GM21390 (cell line): ENCODE measurements around the gene MARCHF9.

Experiments
- ATAC-seq: cut with Tn5 transposase; IDR thresholded peaks from one replicate; pipeline ENCODE4 v1.9.1; 2021; ENCODE audit not compliant: unreplicated experiment

MARCHF9 gene

DNA sequence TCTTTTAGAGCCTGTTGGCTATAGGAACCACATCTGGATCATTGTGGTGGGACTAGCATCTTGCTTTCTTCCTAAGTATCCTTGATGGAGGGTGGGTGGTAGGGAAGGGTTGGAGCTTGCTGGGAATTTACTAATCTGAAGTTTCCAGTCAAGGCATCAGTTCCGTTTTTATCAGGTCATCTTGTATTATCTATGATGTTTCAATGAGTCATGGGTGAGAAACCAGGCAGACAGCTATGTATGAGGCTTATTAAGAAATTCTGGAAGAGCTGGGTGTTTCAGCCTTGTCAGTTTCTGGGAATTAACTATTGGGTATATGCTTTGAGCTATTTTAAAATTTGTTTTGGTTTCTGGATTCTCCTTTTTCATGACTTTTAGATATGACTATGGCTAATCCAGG, 39.0 kb downstream of the MARCHF9 start:
- ATAC-seq, result no peak

DNA sequence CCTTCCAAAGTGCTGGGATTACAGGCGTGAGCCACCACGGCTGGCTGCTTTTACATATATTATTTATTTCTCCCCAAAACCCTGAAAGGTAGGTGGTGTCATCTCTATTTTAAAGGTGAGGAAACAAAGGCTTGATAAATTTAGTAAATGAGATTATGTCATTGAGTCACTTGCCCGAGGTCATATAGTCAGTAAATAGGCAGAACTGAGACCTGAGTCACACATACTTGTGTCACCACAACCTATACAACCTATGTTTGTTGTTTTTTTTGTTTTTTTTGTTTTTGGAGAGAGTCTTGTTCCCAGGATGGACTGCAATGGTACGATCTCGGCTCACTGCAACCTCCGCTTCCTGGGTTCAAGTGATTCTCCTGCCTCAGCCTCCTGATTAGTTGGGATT, 40.5 kb downstream of the MARCHF9 start:
- no peak for ATAC-seq

DNA sequence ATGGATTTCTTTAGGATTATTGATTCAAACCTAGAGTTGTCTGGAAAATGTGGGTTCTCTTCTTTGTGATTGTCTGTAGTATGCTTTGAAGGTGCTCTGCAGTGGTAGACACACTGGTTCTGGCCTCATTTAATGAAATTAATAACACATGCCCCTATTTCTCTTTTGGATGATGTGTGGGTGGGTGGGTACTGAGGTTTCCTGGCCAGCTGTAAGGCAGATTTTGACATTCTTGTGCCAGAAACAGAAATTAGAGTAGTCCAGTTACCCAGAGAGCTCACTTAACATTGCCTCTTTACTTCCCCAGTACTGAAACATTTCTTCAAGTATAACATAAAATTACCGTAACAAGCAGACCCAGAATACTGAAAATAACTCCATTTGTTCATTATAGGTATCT, 42.1 kb downstream of the MARCHF9 start:
- ATAC-seq, result no peak

DNA sequence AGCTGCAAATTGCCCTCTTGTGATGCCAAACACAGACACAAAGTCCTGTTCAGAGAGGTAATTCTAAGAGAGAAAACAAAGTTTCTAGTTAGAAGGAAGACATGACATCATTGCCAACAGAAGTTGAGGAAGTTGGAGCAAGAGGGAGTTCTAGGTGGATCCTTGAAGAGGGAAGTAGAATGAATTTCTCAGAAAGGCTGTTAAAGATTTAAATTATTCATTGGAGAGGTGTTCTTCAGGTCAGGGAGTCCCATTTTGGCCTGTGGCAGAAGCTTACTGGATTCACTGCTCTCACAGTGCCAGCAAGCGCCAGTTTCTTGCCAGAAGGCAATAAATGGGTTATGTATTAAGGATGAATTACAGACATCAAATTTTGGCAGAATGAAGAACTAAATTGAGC, 43.0 kb downstream of the MARCHF9 start:
- no peak for ATAC-seq

DNA sequence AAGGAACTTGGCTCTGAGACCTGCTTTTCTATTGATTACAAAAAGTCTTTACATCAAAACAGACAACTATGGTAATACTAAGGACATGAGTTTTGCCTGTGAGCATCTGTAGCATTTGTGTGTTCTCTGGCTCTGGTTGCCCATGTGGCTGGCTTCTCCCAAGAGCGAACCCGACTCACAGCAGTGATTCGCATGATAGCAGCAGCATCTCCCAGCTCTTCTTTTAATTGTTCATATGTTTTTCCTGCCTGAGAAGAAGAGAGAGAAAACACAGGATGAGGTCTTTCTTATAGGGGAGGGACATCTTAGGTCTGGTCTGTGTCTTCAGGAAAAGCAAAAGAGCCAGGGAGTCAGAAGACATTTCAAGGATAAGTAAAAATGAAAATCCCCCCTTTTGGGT, 46.1 kb downstream of the MARCHF9 start:
- ATAC-seq, result no peak

DNA sequence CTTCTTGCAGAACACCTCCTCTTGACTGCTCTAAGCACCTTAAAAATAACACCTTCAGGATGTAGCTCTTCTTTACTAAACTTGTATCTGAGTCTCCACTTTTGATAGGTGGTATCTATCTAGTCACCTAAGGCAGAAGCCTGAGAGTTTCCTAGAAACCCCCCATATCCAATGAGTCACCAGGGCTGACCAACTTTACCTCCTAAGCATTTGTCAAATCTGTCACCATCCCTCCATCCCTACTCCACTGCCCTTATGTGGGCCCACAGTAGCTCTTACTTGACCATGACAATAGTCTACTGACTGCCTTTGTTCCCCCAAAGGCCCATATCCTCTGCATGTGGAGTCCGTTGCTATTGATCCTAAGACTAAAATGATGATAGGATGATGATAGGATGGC, 47.7 kb downstream of the MARCHF9 start:
- no peak for ATAC-seq

DNA sequence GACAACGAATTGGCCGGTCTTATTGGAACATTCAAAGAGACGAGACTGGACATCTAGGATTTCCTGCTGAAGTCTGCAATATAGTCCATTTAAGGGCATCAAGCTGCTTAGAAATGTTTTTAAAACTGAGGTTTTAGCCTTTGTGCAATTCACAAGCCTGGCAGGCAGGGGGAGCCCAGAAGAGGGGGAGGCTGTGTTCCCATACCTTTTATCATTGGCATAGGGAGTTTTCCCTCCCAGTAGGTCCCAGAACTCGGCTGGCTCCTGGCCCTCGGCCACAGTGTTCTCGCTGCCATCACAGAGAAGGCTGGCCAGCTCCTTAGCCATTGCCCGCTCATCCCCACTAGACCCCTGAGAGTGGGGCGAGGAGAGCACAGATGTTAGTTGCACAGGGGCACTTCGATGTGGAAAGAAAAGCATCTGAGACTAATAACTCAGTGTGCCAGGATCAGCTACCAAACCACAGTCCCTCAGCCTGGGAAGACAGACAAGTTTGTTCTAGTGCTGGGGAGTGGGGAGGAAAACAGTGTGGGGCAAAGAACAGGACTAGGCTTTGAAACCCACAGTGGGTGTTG, 48.5 kb downstream of the MARCHF9 start:
- no peak for ATAC-seq

DNA sequence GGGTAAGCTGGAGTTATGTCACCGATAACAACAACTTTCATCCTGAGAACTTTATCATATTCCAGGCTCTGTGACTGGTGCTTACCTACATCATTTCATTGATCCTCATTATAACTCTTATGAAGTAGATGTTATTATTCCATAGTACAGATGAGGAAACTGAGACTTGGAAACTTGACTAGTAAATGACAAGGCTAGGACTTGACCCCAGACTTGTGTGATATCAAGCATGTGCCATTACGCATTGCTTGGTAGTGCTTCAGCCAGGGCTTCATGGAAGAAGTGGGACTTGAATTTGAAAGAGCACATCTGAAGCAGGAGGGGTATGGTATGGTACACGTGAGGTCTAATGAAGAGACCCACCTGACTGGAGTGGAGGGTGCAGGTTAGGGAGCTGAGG, 51.8 kb downstream of the MARCHF9 start:
- no peak for ATAC-seq

DNA sequence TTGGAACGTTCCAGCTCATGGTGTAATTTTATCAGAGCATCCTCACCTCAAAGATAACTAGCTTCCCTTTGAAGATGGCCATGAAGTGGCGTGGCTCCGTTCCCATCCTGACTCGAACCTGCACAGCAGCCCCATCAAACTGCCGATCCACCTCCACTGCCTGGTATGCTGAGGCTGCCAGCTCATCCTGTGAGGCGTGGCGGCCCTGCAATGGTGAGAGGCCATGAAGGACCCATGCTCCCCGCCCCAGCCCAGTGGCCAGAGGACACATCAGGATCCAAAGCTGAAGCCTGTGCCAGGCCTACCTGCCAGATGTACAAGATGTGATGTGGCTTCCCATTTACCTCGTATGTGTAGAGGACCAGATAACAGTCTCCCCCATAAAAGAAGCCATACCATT, 52.4 kb downstream of the MARCHF9 start:
- no peak for ATAC-seq

DNA sequence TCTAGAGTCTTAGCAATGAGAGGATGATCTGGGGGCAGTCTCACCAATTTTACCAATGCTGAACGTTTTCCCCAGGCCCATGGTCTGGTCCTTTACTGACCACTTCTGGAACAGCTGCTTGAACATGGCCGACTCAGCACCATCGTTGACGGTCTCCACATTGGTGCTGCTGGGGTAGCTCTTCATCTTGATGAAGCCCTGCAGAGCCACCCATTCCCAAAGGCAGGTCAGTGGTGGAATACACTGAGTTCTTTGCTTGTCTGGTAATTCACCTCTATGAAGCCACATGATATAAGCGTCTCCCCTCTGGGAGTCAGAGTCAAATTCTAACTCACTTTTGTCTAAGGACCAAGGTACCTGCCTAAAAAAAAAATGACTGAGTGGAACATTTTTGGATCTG, 53.4 kb downstream of the MARCHF9 start:
- ATAC-seq, result no peak

DNA sequence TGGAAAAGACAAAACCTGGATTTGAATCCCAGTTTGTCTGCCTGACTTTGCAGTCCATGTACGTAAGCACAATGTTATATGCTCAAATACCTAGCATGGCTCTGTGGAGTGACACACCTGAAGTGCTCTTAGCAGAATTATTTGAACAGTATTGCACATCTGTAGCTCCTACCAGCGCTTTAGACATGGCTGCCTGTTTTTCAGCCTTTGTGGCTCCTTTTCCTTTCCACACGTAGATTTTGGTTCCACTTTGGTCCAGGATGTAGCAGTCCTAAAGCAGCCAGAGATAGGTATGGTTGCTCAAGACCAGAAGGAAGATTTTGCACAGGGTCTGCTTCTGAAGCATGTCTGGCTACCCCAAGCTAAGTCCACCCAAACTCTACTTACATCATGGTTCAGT, 54.5 kb downstream of the MARCHF9 start:
- ATAC-seq, result no peak
